ENCODE data around the gene CCDC106. TPM values are rescaled to one million over a fixed set of nuclear protein-coding genes. Genes with fewer than 3 reads are reported as not detected.

The CCDC106 gene
- total RNA-seq, 1 experiment from 2014 or later, result 19.9 TPM

DNA sequence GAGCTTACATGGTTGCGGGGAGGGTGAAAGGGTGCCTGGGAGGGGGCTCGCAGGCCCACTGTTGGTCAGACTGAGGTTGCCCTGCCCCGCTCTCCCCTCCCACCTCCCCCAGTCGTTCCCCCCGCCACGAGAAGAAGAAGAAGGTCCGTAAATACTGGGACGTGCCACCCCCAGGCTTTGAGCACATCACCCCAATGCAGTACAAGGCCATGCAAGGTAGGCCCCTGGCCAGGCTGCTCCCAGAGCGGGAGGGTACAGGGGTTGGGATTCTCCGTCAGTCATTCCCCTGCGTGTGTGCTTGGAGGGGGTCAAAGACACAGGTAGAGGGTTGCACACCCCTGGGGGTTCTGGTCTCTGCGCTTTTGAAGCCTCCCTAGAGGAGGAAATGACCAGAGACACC, 12.4 kb downstream of the CCDC106 start:
- H3K4me3 Mint-ChIP-seq, result no peak overlapping the region
- peak overlapping the region in 2 of 3 experiments; percentile 68 to 82; a peak in 3 of 7 replicates for H3K27ac Mint-ChIP-seq
- H2BK120ac ChIP-seq (ENCODE audit: low read depth, low read length, poor library complexity, severe bottlenecking), result no peak overlapping the region
- no peak for DNase-seq
- no CpG with 5 or more reads among the region's 12 CpGs for WGBS (ENCODE audit: extremely low coverage, insufficient read length, low lambda C conversion rate)
- H4K91ac ChIP-seq (ENCODE audit: insufficient read length, low read depth, low read length), result no peak overlapping the region
- H3K9me3 Mint-ChIP-seq, result no peaks in the 10 kb centered on the region; a peak in 1 of 5 replicates
- H3K14ac ChIP-seq (ENCODE audit: insufficient read depth, low read length), result no peak overlapping the region
- H3K23ac ChIP-seq (ENCODE audit: insufficient read length, low read depth, low read length), result no peak overlapping the region
- H3K4me1 ChIP-seq (ENCODE audit: insufficient read depth, low read length), result peaks cover 7% of the 10 kb centered on the region; the same call in 1 of the 2 replicates
- no peak overlapping the region for H4K8ac ChIP-seq (replicated peaks; ENCODE audit: insufficient read length, low read depth, low read length)
- H2BK5ac ChIP-seq (ENCODE audit: insufficient read length, low read length), result no peak overlapping the region
- H2AFZ ChIP-seq (ENCODE audit: low read length), result no peak overlapping the region
- no peak overlapping the region for H2BK12ac ChIP-seq (ENCODE audit: insufficient read length, low read depth, low read length)
- H3K56ac ChIP-seq (ENCODE audit: insufficient read length, low read depth, low read length), result no peak overlapping the region
- H3K27ac ChIP-seq (ENCODE audit: insufficient read length, low read depth, low read length), result no peak overlapping the region
- no peaks in the 10 kb centered on the region for H3K9me3 ChIP-seq (ENCODE audit: control insufficient read depth, low read depth, low read length)
- H3T11ph ChIP-seq (ENCODE audit: low read length), result no peak overlapping the region
- TF ChIP-seq, protein P1, sequence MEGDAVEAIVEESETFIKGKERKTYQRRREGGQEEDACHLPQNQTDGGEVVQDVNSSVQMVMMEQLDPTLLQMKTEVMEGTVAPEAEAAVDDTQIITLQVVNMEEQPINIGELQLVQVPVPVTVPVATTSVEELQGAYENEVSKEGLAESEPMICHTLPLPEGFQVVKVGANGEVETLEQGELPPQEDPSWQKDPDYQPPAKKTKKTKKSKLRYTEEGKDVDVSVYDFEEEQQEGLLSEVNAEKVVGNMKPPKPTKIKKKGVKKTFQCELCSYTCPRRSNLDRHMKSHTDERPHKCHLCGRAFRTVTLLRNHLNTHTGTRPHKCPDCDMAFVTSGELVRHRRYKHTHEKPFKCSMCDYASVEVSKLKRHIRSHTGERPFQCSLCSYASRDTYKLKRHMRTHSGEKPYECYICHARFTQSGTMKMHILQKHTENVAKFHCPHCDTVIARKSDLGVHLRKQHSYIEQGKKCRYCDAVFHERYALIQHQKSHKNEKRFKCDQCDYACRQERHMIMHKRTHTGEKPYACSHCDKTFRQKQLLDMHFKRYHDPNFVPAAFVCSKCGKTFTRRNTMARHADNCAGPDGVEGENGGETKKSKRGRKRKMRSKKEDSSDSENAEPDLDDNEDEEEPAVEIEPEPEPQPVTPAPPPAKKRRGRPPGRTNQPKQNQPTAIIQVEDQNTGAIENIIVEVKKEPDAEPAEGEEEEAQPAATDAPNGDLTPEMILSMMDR (conservative IDR thresholded peaks at IDR 0.05), result no peak
- no peak overlapping the region for H2AK5ac ChIP-seq (ENCODE audit: insufficient read length, low read length)
- no peaks in the 10 kb centered on the region for H4K20me1 ChIP-seq (ENCODE audit: control insufficient read depth, insufficient read depth, insufficient read length)
- peaks cover 11% of the 10 kb centered on the region for H3K23me2 ChIP-seq (ENCODE audit: insufficient read length, low read depth, low read length, poor library complexity, severe bottlenecking)
- H3K18ac ChIP-seq (ENCODE audit: insufficient read length, low read depth, low read length), result no peak overlapping the region
- peaks cover 23 to 29% of the 10 kb centered on the region in 2 experiments for H3K4me1 Mint-ChIP-seq
- no peaks in the 10 kb centered on the region for H3K27me3 Mint-ChIP-seq (ENCODE audit: low read depth)
- H3K4ac ChIP-seq (ENCODE audit: low read depth, low read length), result no peak overlapping the region
- H3K9ac ChIP-seq (ENCODE audit: extremely low read depth, insufficient read length, low read length), result no peak overlapping the region
- H2BK20ac ChIP-seq (ENCODE audit: low read depth, low read length, poor library complexity, severe bottlenecking), result no peak overlapping the region
- H3K36me3 Mint-ChIP-seq (ENCODE audit: insufficient read depth in 1 of 3, low read depth in 3 of 3), result peaks cover 54 to 84% (median 70%) of the 10 kb centered on the region in 3 experiments
- no peaks in the 10 kb centered on the region for H3K79me1 ChIP-seq (ENCODE audit: insufficient read depth, low read depth, low read length, poor library complexity, severe bottlenecking)
- H3K27me3 ChIP-seq (ENCODE audit: insufficient read depth, low read length), result no peaks in the 10 kb centered on the region
- H4K5ac ChIP-seq (ENCODE audit: insufficient read length, low read depth, low read length), result no peak overlapping the region
- peaks cover 50% of the 10 kb centered on the region for H3K79me2 ChIP-seq (ENCODE audit: insufficient read depth, low read length)
- H2BK15ac ChIP-seq (ENCODE audit: low read depth, low read length), result no peak overlapping the region
- H3K4me2 ChIP-seq (ENCODE audit: insufficient read depth, insufficient read length, low read length), result no peak overlapping the region

Measured in H9 (cell line).